Transverse colon (tissue), 4 donors: ENCODE results near the gene HOXC9. TPM values are rescaled to one million over a fixed set of nuclear protein-coding genes. Genes with fewer than 3 reads are reported as not detected.

Source experiments
- DNase-seq: peaks from one replicate; pipeline ENCODE4 v3.0.0-alpha.2; 2019
- H3K27ac ChIP-seq, 4 donors: fragments of 200-600 bp; sonication (generic); 2 replicates each; pipeline ENCODE4 v1.5.1; 2016 to 2018; ENCODE audit warnings: inconsistent platforms in 4 of 4
- H3K27me3 ChIP-seq: fragments of 200-600 bp; sonication (generic); 2 replicates; pipeline ENCODE4 v1.5.1; 2017; ENCODE audit warnings: inconsistent platforms
- H3K36me3 ChIP-seq, 4 donors: fragments of 200-600 bp; sonication (generic); 2 replicates each; pipeline ENCODE4 v1.5.1; 2017 to 2019; ENCODE audit warnings: inconsistent platforms in 4 of 4
- H3K4me1 ChIP-seq, 4 donors: fragments of 200-600 bp; sonication (generic); 2 replicates each; pipeline ENCODE4 v1.5.1; 2017 to 2020; ENCODE audit warnings: inconsistent platforms in 4 of 4
- H3K4me3 ChIP-seq, 4 donors: fragments of 200-600 bp; sonication (generic); 1 replicate in 1 of 4; 2 replicates in 3 of 4; pipeline versions ENCODE4 v1.5.1 to v1.6.1; 2017 to 2019; ENCODE audit warnings: inconsistent platforms in 4 of 4
- H3K9me3 ChIP-seq, 2 donors: fragments of 200-600 bp; sonication (generic); 2 replicates each; pipeline ENCODE4 v1.5.1; 2017 to 2019; ENCODE audit warnings: inconsistent platforms in 2 of 2
- CTCF ChIP-seq, 5 experiments: fragments of 200-600 bp in 3 of 5; fragments of 450-650 bp in 2 of 5; sonication (generic) in 3 of 5; IDR thresholded peaks; 1 replicate in 2 of 5; 2 replicates in 3 of 5; pipeline ENCODE4 v1.5.1; 2016 to 2017; ENCODE audit warnings: antibody characterized with exemption in 5 of 5, inconsistent platforms in 3 of 5, mild to moderate bottlenecking in 2 of 5, moderate library complexity in 1 of 5
- EP300 ChIP-seq: sonication (generic); formaldehyde crosslinking; IDR thresholded peaks from one replicate; pipeline ENCODE4 v1.6.1; 2017; ENCODE audit warnings: antibody characterized with exemption, low read depth
- POLR2A ChIP-seq: fragments of 450-650 bp; IDR thresholded peaks from one replicate; pipeline ENCODE4 v1.6.1; 2016; ENCODE audit warnings: antibody characterized with exemption, mild to moderate bottlenecking, moderate library complexity
- POLR2AphosphoS5 ChIP-seq, 3 donors: sonication (generic); formaldehyde crosslinking; IDR thresholded peaks; one replicate each; pipeline ENCODE4 v1.6.1; 2016; ENCODE audit warnings: antibody characterized with exemption in 3 of 3
- WGBS, 2 donors: methylation state at CpG; one replicate each; pipeline ENCODE4 v1.1.5; 2018; ENCODE audit warnings: low coverage in 1 of 2; 5-methylcytosine and 5-hydroxymethylcytosine counted together
- in situ Hi-C, 4 donors: fragments of 200-750 bp; cut with MboI; loops; one replicate each; pipeline versions ENCODE4 v1.15.0 to v1.15.1; 2017; ENCODE audit warnings: low sequenced_read_pairs in 3 of 4, low pct_ligation_motif_present in 1 of 4, low pct_unique_long_range_greater_than_20kb in 1 of 4
- intact Hi-C: fragments of 100-400 bp; cut with DNase I; formaldehyde crosslinking; loops from one replicate; pipeline ENCODE4 v1.15.1; 2023; ENCODE audit warnings: low total_unique reads
- total RNA-seq, 4 donors: library from RNA; depleted of rRNA; stranded (reverse); fragments of >200 nt; gene quantifications; one replicate each; pipeline ENCODE4 v1.1.0, GENCODE V29; 2016

HOXC9 gene
- total RNA-seq, 4 donors from 2014 or later, result not detected

GRCh38 chr12:53995002-53995377 is 5.0 kb upstream of the HOXC9 start:
- peak overlapping the region in 1 of 4 donors; percentile 53 for H3K4me3 ChIP-seq
- in situ Hi-C loops, result loop anchor here in 1 of 4 donors (25.0 kb wide), 1 partner anchor 208 kb away; no protein-coding TSS in a partner anchor
- no peaks in the 10 kb centered on the region for H3K36me3 ChIP-seq
- H3K27ac ChIP-seq, result no peak overlapping the region
- WGBS, 2 donors, result 6% methylated on average over 17 of the region's 17 CpGs; no CpG with 5 or more reads in 1 of the 2 donors
- TF ChIP-seq POLR2AphosphoS5 (IDR thresholded peaks at IDR 0.05) (no peak), CTCF (IDR thresholded peaks at IDR 0.05) (no peak), POLR2A (no peak), EP300 (no peak)
- H3K9me3 ChIP-seq, result no peaks in the 10 kb centered on the region
- peaks cover 17 to 37% (median 28%) of the 10 kb centered on the region in 4 donors for H3K4me1 ChIP-seq
- peaks cover 100% of the 10 kb centered on the region for H3K27me3 ChIP-seq
- DNase-seq, result no peak
- intact Hi-C loops, result no loop called here

DNA sequence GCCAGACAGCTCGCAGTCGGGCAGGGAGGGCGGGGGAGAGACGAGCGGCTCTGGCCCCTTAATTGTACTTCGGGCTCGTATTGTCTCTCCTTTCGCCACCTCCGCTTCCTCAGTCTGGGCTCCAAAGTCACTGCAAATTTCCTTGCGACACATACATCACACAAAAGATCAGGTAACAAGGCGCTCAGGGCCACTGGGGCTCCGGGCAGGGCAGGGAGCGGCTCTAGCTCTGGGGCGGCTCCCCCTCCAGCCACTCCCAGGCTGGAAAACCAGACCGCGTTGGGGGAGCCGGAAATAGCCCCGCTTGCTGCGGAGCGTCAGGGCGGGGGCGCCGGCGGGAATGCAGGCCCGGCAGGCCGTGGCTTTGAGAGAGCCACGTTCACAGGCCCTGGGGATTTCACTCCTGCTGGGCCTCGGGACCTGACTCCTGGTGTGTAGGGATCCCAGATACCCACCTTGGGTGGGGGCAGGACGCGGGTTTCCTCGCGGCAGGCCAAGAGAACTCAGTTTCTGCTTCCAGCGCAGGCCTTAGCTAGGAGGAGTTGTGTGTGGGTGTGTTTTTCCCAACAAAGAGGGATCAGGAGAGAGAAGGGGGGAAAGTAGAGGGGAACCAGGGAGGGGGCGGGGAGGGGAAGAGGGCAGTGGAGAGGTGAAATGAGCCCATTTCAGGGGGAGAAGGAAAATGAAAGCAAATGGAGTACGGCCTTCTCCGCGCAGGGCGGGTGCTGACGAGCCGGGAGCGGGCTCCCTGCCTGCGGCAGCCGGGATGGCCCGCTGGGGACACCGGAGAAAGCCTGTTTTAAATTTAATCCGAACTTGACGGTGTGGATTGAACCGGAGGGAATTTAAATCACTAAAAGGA is 4.4 kb upstream of the HOXC9 start:
- in situ Hi-C loops, result loop anchor here in 1 of 4 donors (25.0 kb wide), 1 partner anchor 208 kb away; no protein-coding TSS in a partner anchor

GRCh38 chr12:53996240-53997203 is 3.4 kb upstream of the HOXC9 start:
- WGBS, 2 donors, result 59 to 66% methylated on average over 14 to 29 of the region's 29 CpGs
- Histone ChIP-seq H3K9me3 (no peaks in the 10 kb centered on the region), H3K4me1 (peaks cover 18 to 39% (median 35%) of the 10 kb centered on the region in 4 donors), H3K27me3 (peaks cover 100% of the 10 kb centered on the region), H3K27ac (no peak overlapping the region), H3K4me3 (peak overlapping the region; percentile 30 to 53 (median 36)), H3K36me3 (no peaks in the 10 kb centered on the region)
- intact Hi-C loops (no loop called here), in situ Hi-C loops (loop anchor here in 1 of 4 donors (25.0 kb wide), 1 partner anchor 209 kb away; no protein-coding TSS in a partner anchor)
- no peak for DNase-seq
- TF ChIP-seq POLR2A (no peak), CTCF (IDR thresholded peaks at IDR 0.05) (no peak), POLR2AphosphoS5 (IDR thresholded peaks at IDR 0.05) (no peak), EP300 (no peak)

More for the DNA sequence above, 4.4 kb upstream of the HOXC9 start:
- TF ChIP-seq CTCF (IDR thresholded peaks at IDR 0.05), result no peak
- H3K4me1 ChIP-seq, result peaks cover 18 to 42% (median 34%) of the 10 kb centered on the region in 4 donors
- H3K9me3 ChIP-seq, result no peaks in the 10 kb centered on the region
- intact Hi-C loops, result no loop called here
- WGBS, 2 donors, result 3 to 6% methylated on average over 5 to 40 of the region's 48 CpGs
- no peaks in the 10 kb centered on the region for H3K36me3 ChIP-seq
- DNase-seq, result no peak
- peak overlapping the region; percentile 30 to 53 (median 36) for H3K4me3 ChIP-seq
- peaks cover 100% of the 10 kb centered on the region for H3K27me3 ChIP-seq
- H3K27ac ChIP-seq, result no peak overlapping the region
